ENCODE measurements around the gene CADM1. TPM values are rescaled to one million over a fixed set of nuclear protein-coding genes. Genes with fewer than 3 reads are reported as not detected.

Gene CADM1
- total RNA-seq, 4 donors from 2014 or later, result 7.4 to 61.5 (median 28.5) TPM

DNA sequence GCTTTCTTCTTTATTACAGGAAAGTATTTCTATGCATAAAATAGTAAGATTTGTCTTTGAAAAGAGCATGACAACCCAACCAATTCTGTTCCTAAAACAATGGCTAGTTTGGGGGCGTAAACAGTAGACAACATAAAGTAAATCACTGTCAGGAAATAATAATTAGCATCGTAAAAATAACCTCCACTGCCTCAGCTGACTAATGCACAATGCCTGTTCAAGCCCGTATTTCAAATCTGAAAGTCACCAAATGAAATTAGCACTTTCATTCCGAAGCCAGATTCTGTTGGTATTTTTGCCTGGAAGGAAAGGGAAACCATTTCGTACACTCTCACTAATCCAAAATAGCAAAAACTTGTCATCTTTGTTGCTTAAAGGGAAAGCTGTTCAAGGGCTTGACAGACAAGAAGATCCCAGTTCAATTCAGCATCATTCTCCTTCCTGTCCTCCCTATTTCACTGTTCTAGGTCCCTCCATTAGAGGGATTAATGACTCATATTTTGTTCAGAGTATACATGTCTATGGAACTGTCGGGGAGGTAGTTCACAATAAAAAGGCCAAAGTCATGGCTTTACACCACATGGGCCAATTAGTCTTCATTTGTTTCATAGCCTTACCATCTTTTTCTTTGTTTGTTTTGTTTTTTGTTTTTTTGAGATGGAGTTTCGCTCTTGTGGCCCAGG is 154.7 kb downstream of the CADM1 start:
- Histone ChIP-seq H3K27ac (no peak overlapping the region), H3K4me1 (no peaks in the 10 kb centered on the region), H3K36me3 (no peaks in the 10 kb centered on the region), H3K4me3 (no peak overlapping the region), H3K27me3 (no peaks in the 10 kb centered on the region), H3K9me3 (no peaks in the 10 kb centered on the region)
- TF ChIP-seq, protein P1, sequence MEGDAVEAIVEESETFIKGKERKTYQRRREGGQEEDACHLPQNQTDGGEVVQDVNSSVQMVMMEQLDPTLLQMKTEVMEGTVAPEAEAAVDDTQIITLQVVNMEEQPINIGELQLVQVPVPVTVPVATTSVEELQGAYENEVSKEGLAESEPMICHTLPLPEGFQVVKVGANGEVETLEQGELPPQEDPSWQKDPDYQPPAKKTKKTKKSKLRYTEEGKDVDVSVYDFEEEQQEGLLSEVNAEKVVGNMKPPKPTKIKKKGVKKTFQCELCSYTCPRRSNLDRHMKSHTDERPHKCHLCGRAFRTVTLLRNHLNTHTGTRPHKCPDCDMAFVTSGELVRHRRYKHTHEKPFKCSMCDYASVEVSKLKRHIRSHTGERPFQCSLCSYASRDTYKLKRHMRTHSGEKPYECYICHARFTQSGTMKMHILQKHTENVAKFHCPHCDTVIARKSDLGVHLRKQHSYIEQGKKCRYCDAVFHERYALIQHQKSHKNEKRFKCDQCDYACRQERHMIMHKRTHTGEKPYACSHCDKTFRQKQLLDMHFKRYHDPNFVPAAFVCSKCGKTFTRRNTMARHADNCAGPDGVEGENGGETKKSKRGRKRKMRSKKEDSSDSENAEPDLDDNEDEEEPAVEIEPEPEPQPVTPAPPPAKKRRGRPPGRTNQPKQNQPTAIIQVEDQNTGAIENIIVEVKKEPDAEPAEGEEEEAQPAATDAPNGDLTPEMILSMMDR (IDR thresholded peaks at IDR 0.05), result no peak
- TF ChIP-seq POLR2A (IDR thresholded peaks at IDR 0.05), result no peak
- DNase-seq, result no peak
- intact Hi-C loops (cut with DNase I; ENCODE audit: low total_unique reads), result no loop called here

DNA sequence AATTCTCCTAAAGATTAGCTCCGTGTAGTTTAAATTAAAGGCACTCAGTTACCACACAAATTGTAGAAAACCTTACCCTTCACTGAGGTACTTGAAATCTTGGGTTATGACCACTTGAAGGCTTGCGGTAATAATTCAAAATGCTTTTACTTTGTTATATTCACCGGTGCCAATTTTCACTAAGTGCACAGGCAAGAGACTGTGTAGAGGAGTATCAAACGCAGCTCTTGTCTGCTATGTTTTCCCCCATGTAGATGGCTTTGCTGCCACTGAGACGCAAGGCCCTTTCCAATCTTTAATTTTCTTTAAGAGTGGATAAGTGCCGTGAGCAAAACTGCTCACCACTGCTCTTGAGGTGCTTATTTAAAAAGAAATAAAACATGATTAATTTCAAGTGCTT is 155.8 kb downstream of the CADM1 start:
- Histone ChIP-seq H3K4me1 (no peaks in the 10 kb centered on the region), H3K27me3 (no peaks in the 10 kb centered on the region), H3K36me3 (no peaks in the 10 kb centered on the region), H3K9me3 (no peaks in the 10 kb centered on the region), H3K4me3 (no peak overlapping the region), H3K27ac (no peak overlapping the region)
- intact Hi-C loops (cut with DNase I; ENCODE audit: low total_unique reads), result no loop called here
- no peak for TF ChIP-seq POLR2A (IDR thresholded peaks at IDR 0.05)
- TF ChIP-seq, protein P1 (IDR thresholded peaks at IDR 0.05), result no peak
- no peak for DNase-seq

DNA sequence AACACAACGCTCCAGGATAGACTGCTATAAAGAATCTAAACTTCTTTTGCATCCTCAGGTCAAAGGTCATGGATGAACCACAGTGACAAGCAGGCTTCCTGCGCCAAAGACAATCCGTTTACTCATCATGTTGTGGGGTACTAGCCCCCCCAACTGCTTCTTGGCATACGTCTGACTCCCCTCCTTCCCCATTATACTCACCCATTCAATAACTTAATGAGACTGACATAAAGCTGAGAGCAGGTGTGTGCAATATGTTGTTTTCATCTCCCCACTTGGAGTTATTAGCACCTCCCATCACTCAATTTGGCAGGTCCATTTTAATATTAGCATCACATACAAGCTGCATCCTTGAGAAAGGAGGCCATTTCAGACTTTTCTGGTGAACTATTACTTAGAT is 157.1 kb downstream of the CADM1 start:
- TF ChIP-seq, protein P1 (IDR thresholded peaks at IDR 0.05), result no peak
- no peak for TF ChIP-seq POLR2A (IDR thresholded peaks at IDR 0.05)
- no peak for DNase-seq
- H3K4me1 ChIP-seq, result no peaks in the 10 kb centered on the region
- no peaks in the 10 kb centered on the region for H3K36me3 ChIP-seq
- intact Hi-C loops (cut with DNase I; ENCODE audit: low total_unique reads), result no loop called here
- no peaks in the 10 kb centered on the region for H3K27me3 ChIP-seq
- no peak overlapping the region for H3K27ac ChIP-seq
- H3K4me3 ChIP-seq, result no peak overlapping the region
- H3K9me3 ChIP-seq, result no peaks in the 10 kb centered on the region

DNA sequence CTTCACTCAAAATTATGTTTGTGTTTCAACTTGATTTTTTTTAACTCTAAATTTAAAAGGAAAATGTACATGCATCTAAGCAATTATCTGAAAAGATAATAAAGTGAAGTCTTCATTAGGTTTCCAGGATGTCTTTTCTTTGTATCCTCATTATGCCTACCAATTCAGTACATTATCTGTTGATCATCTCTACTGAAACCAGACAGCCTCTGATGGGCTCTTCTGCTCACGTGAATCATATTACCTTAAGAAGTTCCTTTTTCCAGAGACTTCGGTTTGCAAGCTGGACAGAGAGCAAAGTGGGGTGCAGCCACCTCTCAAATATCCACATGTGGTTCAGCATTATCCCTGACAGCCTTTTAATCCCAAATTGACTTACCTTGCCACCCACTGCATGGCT is 158.4 kb downstream of the CADM1 start:
- DNase-seq, result no peak
- intact Hi-C loops (cut with DNase I; ENCODE audit: low total_unique reads), result no loop called here
- TF ChIP-seq, protein P1 (IDR thresholded peaks at IDR 0.05), result no peak
- TF ChIP-seq POLR2A (IDR thresholded peaks at IDR 0.05), result no peak
- Histone ChIP-seq H3K27me3 (no peaks in the 10 kb centered on the region), H3K4me1 (no peaks in the 10 kb centered on the region), H3K36me3 (no peaks in the 10 kb centered on the region), H3K9me3 (no peaks in the 10 kb centered on the region), H3K4me3 (no peak overlapping the region), H3K27ac (no peak overlapping the region)

DNA sequence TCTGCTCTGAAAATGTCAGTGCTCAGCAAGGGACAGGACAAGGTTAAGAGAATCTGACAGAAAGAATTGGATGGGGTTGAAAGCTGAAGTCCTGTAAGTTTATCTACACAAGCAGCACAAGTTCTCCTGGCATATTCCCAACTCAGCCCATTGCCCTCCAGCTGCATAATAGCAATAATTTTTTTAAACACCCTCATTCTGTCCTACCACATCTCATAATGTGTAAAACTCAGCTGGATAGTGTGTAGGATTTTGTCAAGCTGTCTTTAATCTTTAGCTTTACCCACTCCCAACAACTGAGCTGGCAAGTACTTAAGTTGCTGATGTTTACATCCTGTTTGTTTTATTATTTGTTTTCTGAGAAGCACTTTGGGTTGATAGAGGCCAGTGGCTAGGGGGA is 158.9 kb downstream of the CADM1 start:
- no peaks in the 10 kb centered on the region for H3K4me1 ChIP-seq
- no peaks in the 10 kb centered on the region for H3K36me3 ChIP-seq
- TF ChIP-seq, protein P1 (IDR thresholded peaks at IDR 0.05), result no peak
- no peak for TF ChIP-seq POLR2A (IDR thresholded peaks at IDR 0.05)
- no peak overlapping the region for H3K27ac ChIP-seq
- intact Hi-C loops (cut with DNase I; ENCODE audit: low total_unique reads), result no loop called here
- H3K27me3 ChIP-seq, result no peaks in the 10 kb centered on the region
- H3K9me3 ChIP-seq, result no peaks in the 10 kb centered on the region
- no peak for DNase-seq
- no peak overlapping the region for H3K4me3 ChIP-seq
